Activated CD4-positive, alpha-beta memory T cell treated with anti-CD3 and anti-CD28 coated beads, Interleukin-2, amount 10 ng/mL, durations not matched to agents 7 days and 5 days (primary cell): ENCODE measurements around the gene POLR2E. TPM values are rescaled to one million over a fixed set of nuclear protein-coding genes. Genes with fewer than 3 reads are reported as not detected.

Experiments
- CTCF ChIA-PET: fragments of 350-600 bp; sonication (Branson Sonifier 250); formaldehyde crosslinking; loops from one replicate; lab custom pipeline; 2021; ENCODE audit warnings: antibody characterized with exemption, inconsistent platforms; lab: Charles Lee
- POLR2A ChIA-PET: fragments of 350-600 bp; sonication (Branson Sonifier 250); formaldehyde crosslinking; loops from one replicate; lab custom pipeline; 2021; ENCODE audit warnings: antibody characterized with exemption; lab: Charles Lee
- DNase-seq: peaks from one replicate; pipeline ENCODE4 v3.0.0-alpha.2; 2020
- H3K27ac Mint-ChIP-seq: one replicate; pipeline ENCODE4 v1.8.0; 2021; ENCODE audit warnings: mild to moderate bottlenecking, mixed read lengths
- H3K27me3 Mint-ChIP-seq: one replicate; pipeline ENCODE4 v1.8.0; 2021; ENCODE audit warnings: mixed read lengths
- H3K36me3 Mint-ChIP-seq: one replicate; pipeline ENCODE4 v1.8.0; 2021; ENCODE audit warnings: low read depth, mixed read lengths
- H3K4me1 Mint-ChIP-seq: one replicate; pipeline ENCODE4 v1.8.0; 2021; ENCODE audit warnings: mixed read lengths
- H3K4me3 Mint-ChIP-seq: one replicate; pipeline ENCODE4 v1.8.0; 2021; ENCODE audit warnings: mild to moderate bottlenecking, mixed read lengths
- H3K9me3 Mint-ChIP-seq: one replicate; pipeline ENCODE4 v1.8.0; 2021; ENCODE audit warnings: mixed read lengths
- total RNA-seq, 2 experiments: library from RNA; stranded (reverse); gene quantifications; one replicate each; pipeline ENCODE4 v1.2.3, GENCODE V29; 2021

Gene POLR2E
- total RNA-seq, 2 experiments from 2014 or later, result 116 to 120 TPM

- CTCF ChIA-PET, result interaction anchor here (0.6 kb wide), 1 partner anchor 146 kb away, joined by 3 read pairs; no protein-coding TSS in a partner anchor
- Mint-ChIP-seq H3K4me1 (peaks cover 16% of the 10 kb centered on the region), H3K9me3 (no peaks in the 10 kb centered on the region), H3K27me3 (no peaks in the 10 kb centered on the region), H3K36me3 (peaks cover 22% of the 10 kb centered on the region), H3K4me3 (no peak overlapping the region), H3K27ac (no peak overlapping the region)
- POLR2A ChIA-PET, result interaction anchor here (0.8 to 3.2 kb wide), 2 partner anchors 18 to 24 kb away, joined by 3 to 10 read pairs; partner anchors contain the start of gene ARHGAP45
- no peak for DNase-seq
These were observed 46.1 kb downstream of the POLR2E start for GRCh38 chr19:1049106-1049505.

GRCh38 chr19:1047696-1048147 is 47.5 kb downstream of the POLR2E start:
- Mint-ChIP-seq H3K9me3 (no peaks in the 10 kb centered on the region), H3K4me3 (no peak overlapping the region), H3K36me3 (peaks cover 26% of the 10 kb centered on the region), H3K27ac (no peak overlapping the region), H3K4me1 (peaks cover 14% of the 10 kb centered on the region), H3K27me3 (no peaks in the 10 kb centered on the region)
- ChIA-PET CTCF (no interaction called here), POLR2A (interaction anchor here (0.7 to 3.2 kb wide), 3 partner anchors 9 to 40 kb away, joined by 3 to 10 read pairs (median 3); partner anchors contain the start of gene ARHGAP45)
- DNase-seq, result no peak

GRCh38 chr19:1046836-1047695 is 48.1 kb downstream of the POLR2E start:
- Mint-ChIP-seq H3K36me3 (peaks cover 30% of the 10 kb centered on the region), H3K4me1 (peaks cover 17% of the 10 kb centered on the region), H3K4me3 (no peak overlapping the region), H3K9me3 (no peaks in the 10 kb centered on the region), H3K27me3 (no peaks in the 10 kb centered on the region), H3K27ac (no peak overlapping the region)
- ChIA-PET CTCF (no interaction called here), POLR2A (interaction anchor here (0.6 to 3.2 kb wide), 6 partner anchors 8 to 41 kb away, joined by 3 to 10 read pairs (median 4); partner anchors contain the start of genes ARHGAP45, RNU6-2 and TMEM259)
- peak; percentile 69 for DNase-seq

GRCh38 chr19:1046117-1046626 is 49.0 kb downstream of the POLR2E start:
- Mint-ChIP-seq H3K4me3 (no peak overlapping the region), H3K9me3 (no peaks in the 10 kb centered on the region), H3K27me3 (no peaks in the 10 kb centered on the region), H3K36me3 (peaks cover 26% of the 10 kb centered on the region), H3K4me1 (peaks cover 18% of the 10 kb centered on the region), H3K27ac (no peak overlapping the region)
- DNase-seq, result no peak
- CTCF ChIA-PET, result no interaction called here
- POLR2A ChIA-PET, result interaction anchor here (1.0 to 3.2 kb wide), 3 partner anchors 21 to 26 kb away, joined by 3 to 10 read pairs (median 5); partner anchors contain the start of genes ARHGAP45, RNU6-2 and TMEM259

GRCh38 chr19:1045247-1045603 is 50.0 kb downstream of the POLR2E start:
- Mint-ChIP-seq H3K27ac (peak overlapping the region; percentile 54), H3K4me3 (no peak overlapping the region), H3K4me1 (peaks cover 24% of the 10 kb centered on the region), H3K9me3 (no peaks in the 10 kb centered on the region), H3K36me3 (peaks cover 26% of the 10 kb centered on the region), H3K27me3 (no peaks in the 10 kb centered on the region)
- CTCF ChIA-PET, result no interaction called here
- DNase-seq, result peak; percentile 77
- POLR2A ChIA-PET, result interaction anchor here (1.0 kb wide), 1 partner anchor 27 kb away, joined by 3 read pairs; no protein-coding TSS in a partner anchor

GRCh38 chr19:1042689-1043511 is 52.3 kb downstream of the POLR2E start:
- no peak overlapping the region for H3K4me3 Mint-ChIP-seq
- ChIA-PET CTCF (interaction anchor here (2.1 kb wide), 1 partner anchor 150 kb away, joined by 5 read pairs; no protein-coding TSS in a partner anchor), POLR2A (interaction anchor here (0.7 to 1.4 kb wide), 8 partner anchors 11 to 45 kb away, joined by 3 to 7 read pairs (median 3); partner anchors contain the start of genes ARHGAP45 and CNN2)
- peaks cover 45% of the 10 kb centered on the region for H3K36me3 Mint-ChIP-seq
- H3K4me1 Mint-ChIP-seq, result peaks cover 45% of the 10 kb centered on the region
- no peak overlapping the region for H3K27ac Mint-ChIP-seq
- no peaks in the 10 kb centered on the region for H3K9me3 Mint-ChIP-seq
- no peak for DNase-seq
- H3K27me3 Mint-ChIP-seq, result no peaks in the 10 kb centered on the region

- Mint-ChIP-seq H3K27me3 (no peaks in the 10 kb centered on the region), H3K4me3 (no peak overlapping the region), H3K27ac (no peak overlapping the region), H3K36me3 (peaks cover 51% of the 10 kb centered on the region), H3K4me1 (peaks cover 52% of the 10 kb centered on the region), H3K9me3 (no peaks in the 10 kb centered on the region)
- ChIA-PET POLR2A (interaction anchor here (0.9 to 7.2 kb wide), 10 partner anchors 10 to 241 kb away, joined by 3 to 134 read pairs (median 14); partner anchors contain the start of genes ARHGAP45, CNN2, RNU6-2 and TMEM259), CTCF (interaction anchor here (1.1 to 2.1 kb wide), 2 partner anchors 12 to 151 kb away, joined by 3 to 5 read pairs; no protein-coding TSS in a partner anchor)
- DNase-seq, result no peak
These were observed 53.1 kb downstream of the POLR2E start for GRCh38 chr19:1041835-1042685.

GRCh38 chr19:1041272-1041834 is 53.8 kb downstream of the POLR2E start:
- peak overlapping the region; percentile 90 for H3K27ac Mint-ChIP-seq
- peak overlapping the region; percentile 97 for H3K4me3 Mint-ChIP-seq
- peaks cover 50% of the 10 kb centered on the region for H3K36me3 Mint-ChIP-seq
- no peak for DNase-seq
- H3K27me3 Mint-ChIP-seq, result no peaks in the 10 kb centered on the region
- POLR2A ChIA-PET, result interaction anchor here (0.7 to 7.2 kb wide), 11 partner anchors 13 to 240 kb away, joined by 3 to 134 read pairs (median 10); partner anchors contain the start of genes ARHGAP45, CNN2, RNU6-2 and TMEM259
- H3K9me3 Mint-ChIP-seq, result no peaks in the 10 kb centered on the region
- CTCF ChIA-PET, result interaction anchor here (0.7 to 6.4 kb wide), 6 partner anchors 11 to 186 kb away, joined by 3 to 34 read pairs (median 3); partner anchors contain the start of genes ARHGAP45, CNN2 and RNU6-2
- H3K4me1 Mint-ChIP-seq, result peaks cover 54% of the 10 kb centered on the region

GRCh38 chr19:1040476-1041271 is 54.5 kb downstream of the POLR2E start:
- peak overlapping the region; percentile 97 for H3K4me3 Mint-ChIP-seq
- DNase-seq, result peak; percentile 95
- no peaks in the 10 kb centered on the region for H3K9me3 Mint-ChIP-seq
- CTCF ChIA-PET, result interaction anchor here (0.7 to 6.4 kb wide), 8 partner anchors 10 to 185 kb away, joined by 3 to 34 read pairs (median 4); partner anchors contain the start of genes ARHGAP45, CNN2 and RNU6-2
- POLR2A ChIA-PET, result interaction anchor here (0.7 to 7.2 kb wide), 20 partner anchors 12 to 239 kb away, joined by 3 to 134 read pairs (median 5); partner anchors contain the start of genes ARHGAP45, CNN2, RNU6-2 and TMEM259
- peaks cover 53% of the 10 kb centered on the region for H3K36me3 Mint-ChIP-seq
- H3K4me1 Mint-ChIP-seq, result peaks cover 61% of the 10 kb centered on the region
- H3K27ac Mint-ChIP-seq, result peak overlapping the region; percentile 90
- H3K27me3 Mint-ChIP-seq, result no peaks in the 10 kb centered on the region
